Measurements from ENCODE around the gene DNAL1. TPM values are rescaled to one million over a fixed set of nuclear protein-coding genes. Genes with fewer than 3 reads are reported as not detected.

Gene DNAL1
- total RNA-seq, 1 donor from 2014 or later: 10.7 TPM

DNA sequence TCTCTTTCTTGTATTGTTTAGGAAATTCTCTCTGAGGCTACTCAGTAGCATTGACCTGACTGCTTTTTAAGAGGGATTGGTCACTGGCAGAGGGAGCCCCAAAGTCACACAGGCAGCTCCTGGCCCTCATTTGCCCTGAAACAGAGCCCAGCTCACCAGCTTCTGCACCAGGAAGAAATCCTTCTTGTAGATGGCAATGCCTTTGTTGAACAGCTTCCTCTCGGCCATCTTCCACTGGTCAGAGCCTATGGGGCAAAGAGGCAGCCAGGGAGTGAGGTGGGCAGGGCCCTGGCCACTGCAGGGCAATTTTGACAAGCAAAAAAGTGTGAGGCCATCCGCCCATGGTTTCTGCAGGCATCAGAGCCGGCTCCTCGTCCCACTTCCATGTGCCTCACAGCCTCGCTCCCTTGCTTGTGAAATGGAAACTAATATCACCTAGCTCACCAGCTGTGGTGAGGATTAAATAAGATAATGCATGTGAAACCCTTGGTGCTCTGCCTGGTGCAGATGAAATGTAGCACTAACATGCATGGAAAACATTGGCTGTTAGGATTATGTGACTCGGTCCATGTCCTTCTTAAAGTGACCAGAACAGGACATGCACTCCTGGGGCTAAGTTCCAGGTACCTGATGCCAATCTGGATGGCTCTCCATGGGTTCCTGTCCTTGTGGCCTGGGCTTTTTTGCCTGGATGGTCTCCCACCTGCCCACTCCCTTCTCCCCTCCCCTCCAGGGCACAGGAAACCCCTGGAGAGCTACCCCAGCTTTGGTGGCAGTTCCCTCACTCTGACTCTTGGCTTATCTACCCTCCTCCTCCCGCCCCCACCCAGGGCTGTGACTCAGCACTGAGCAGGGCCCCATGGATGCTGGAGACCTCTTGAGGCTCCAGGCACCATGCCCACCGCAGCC is 80.6 kb downstream of the DNAL1 start:
- peak; percentile 41 for DNase-seq

DNA sequence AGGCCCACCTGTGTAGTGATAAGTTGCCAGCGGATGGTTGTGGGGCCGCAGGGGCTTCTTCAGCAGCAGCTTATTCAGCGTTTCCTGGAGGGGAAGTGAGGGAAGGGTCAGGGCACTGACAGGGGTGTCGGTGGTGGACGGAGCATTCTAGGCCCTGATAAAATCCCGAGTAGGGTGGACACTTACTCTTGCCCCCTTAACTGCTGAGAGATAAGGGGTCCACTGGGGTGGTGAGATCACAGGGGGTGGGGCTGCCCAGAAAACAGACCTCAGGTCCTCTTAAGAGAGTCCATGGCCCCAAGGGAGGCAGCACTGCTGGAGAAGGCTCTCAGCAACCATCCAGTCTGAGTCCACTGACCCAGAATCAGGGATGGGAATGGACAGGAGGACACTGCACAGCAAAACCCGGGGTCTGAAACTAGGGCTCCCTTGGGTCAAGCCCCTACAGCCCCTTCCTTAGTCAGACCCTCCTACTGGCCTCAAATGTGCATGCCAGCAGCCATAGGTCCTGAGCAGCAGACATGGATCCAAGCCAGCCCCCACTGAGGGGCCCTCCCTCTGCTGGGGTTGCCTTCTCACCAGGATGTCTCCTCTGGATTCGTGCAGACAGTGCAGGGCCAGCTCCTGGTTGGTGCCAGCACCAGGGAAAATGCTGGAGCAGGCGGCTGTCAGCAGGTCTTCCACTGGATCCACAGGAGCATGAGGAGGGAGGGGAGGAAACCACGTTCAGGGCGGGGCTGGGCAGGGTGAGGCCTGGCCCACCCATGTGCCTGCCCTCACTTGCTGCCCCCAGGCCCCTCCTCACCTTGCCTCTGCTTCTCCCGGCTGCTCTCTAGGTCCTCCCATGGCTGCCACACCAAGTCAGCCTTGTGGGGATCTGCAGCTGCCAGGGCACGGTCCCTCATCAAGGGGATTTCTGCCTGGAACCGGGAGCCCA is 81.5 kb downstream of the DNAL1 start:
- DNase-seq: no peak

DNA sequence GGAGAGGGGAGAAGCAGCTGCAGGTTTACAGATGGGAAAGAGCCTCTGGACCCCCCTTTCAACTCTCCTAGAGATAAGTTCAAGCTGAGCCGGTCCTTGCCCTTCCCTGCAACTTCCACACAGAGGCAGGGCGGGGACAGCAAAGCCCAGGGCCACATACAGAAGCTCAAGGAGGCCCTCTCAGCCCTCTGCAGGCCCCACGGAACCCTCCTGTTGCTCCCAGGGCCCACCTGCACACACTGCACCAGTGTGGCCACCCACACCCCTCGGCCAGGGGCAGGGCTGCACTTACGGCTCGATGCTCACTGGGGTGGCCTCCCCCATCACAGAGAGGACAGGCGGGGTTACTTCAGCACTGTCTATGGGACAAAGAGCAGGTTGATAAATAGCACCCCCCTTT is 82.4 kb downstream of the DNAL1 start:
- DNase-seq: no peak

DNA sequence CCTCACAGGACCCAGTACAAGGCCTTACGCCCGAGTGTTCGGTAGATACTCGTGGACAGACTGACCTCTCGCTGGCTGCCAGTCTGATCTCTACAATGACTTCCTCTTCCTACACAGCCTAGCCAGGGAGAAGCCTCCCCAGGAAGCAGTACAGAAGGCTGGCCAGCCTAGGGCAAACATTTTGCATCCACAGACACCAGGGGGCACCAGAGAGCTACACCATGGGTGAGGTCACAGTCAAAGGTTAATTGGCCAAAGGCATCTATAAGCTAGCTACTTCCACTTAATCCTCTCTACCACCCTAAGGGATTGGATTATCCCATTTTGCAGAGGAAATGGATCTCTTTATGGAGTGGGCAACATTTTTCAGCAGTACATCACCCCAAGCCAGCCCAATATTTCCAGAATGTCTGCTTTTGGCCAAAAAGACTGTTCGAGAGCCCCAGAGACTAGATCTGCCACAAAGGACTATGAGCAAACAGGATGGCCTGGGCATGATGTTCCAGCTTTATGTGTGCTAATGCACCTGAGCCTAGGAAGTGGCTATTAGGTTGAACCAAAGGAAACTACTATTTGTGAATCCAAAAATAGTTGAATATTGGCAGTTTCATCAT is 84.0 kb downstream of the DNAL1 start:
- peak; percentile 94 for DNase-seq

DNA sequence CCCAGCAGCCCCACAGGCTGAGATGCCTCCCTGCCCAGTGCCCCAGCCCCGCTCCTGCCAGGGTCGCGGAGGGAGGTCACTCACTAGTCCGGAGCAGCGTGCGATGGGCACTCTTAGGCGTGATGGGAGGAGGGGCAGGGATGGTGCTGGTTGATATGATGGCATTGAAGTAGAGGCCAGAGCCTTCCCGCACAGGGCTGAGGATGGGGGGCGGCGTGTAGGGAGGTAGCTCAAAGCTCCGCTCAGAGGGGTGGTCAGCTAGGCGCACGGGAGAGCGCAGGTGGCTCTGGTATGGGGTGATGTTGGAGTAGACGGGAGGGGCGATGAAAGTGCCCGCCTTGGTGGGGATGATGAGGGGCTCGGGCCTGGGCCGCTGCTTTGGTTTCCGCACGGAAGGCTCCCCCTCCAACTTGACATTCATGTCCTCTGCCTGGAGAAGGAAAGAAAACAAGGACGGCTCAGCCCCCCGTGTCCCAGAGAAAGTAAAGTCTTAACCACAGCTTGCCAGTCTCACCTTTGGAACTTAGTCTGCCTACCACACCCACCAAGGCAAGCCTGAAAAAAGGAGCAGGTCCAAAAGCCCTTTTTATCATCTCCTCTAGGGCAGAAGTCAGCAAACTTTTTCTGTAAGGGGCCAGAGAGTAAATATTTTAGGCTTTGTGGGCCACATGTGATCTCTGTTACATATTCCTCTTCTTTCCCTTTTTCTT is 84.9 kb downstream of the DNAL1 start:
- no peak for DNase-seq

DNA sequence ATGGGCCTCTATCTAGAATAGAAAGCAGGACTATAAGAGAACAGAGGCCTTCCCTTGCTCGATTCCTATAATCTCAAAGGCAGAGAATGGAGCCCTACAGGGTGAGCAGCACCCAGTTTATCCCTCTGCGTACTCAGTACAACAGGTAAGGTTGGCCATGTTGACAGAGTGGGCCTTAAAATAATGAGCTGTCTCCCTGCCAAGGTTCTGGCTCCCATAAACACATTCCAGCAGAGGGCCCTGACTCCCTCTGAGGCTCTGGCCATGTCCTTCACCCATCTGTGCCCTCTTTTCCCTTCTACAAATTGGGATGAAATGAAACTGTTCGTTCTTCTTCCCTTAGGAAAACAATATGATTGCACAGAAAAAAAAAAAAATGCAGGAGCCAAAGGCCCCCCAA is 86.3 kb downstream of the DNAL1 start:
- no peak for DNase-seq

DNA sequence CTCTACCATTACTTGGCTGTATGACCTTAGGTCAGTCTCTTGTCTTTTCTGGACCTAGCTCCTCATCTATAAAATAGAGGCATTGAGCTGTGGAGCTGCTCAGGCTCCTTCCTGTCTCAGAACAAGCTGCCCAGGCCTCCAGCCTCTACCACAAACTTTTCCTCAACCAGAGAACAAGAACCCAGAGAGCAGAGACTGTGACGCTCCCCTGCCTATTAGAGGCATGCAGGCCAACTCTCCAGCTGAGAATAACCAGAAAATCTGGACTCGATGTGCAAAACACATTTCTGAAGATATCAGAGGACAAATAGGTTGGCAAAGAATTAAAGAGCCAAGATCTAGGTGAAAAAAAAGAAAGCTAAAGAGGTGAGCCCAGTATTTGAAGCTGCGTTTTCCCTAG is 87.2 kb downstream of the DNAL1 start:
- no peak for DNase-seq

DNA sequence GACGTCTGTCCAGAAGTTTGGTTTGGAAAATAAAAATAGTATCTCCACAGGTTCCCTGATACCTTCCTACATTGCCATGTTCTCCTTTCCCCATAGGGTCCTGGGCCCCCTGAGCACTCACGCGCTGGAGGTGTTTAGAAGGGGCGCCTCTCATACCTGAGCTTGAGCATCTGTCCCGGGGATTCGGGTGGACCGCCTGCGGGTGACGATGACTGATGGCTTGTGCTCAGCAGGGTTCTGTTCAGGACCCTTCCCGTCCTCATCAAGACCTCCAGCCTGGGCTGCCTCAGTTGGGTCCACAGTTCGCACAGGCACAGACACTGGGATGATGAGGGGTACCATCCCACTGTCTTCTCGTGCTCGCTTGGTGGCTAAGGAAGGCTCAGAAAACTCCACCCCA is 92.1 kb downstream of the DNAL1 start:
- no peak for DNase-seq

DNA sequence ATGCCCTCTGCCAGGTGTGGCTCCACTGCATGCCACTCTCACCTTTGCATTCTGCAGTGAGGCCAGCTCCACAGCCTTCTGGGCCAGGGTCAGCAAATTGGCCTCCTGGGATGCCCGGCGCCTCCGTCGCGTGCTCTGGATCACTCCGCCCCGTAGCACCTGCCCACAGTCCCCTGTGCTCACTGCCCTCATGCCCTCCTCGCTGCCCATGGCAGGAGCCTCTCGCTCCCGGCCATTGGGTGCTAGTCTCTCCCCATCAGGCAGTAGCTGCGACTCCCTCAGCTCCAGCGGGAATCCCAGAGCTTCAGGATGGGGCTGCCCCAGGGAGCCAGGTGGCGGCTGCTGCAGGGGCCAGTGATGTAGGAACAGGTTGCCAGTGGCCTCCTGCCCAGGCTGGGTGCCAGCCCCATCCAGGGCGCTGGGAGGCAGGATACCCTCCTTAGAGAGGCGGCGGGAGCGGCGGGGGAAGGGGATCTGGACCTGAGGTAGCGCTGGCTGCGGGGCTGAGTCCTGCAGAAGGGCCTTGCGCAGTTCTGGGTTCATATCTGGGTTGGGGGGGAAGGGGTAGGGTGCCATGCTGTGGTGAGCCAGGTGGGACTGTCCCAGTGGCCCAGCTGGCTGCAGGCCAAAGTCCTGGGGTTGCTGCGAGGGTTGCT is 93.9 kb downstream of the DNAL1 start:
- DNase-seq: no peak

DNA sequence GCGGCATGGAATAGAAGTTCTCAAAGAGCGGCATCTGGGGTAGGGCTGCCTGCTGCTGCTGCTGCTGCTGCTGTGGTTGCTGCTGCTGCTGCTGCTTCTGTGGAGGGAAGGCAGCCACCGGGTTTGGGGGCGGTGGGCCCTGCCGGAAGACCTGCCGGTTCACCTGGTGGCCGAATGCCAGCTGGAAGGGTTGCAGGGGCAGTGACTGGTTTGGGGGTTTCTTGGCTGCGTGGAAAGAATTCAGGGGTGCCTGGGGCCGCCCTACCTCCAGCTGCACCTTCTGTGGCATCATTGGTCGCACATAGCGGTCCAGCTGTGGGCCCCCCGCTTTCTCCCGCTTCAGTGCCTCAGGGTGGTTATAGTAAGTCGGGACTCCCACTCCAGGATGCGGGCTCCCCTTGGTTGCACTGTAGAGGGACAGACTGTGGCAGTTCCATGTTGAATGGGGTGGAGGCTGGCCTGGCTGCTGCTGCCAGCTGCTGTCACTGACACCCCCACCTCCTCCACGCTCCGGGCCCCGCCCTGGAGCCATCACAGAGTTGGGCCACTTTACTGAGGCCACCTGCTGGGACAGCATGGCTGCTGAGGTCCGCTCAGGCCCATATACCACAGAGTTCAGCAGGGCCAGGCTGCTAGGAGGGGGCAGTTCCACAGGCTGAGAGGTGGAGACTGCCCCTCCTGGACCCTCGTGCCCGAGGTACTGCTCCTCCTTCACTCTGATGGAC is 94.5 kb downstream of the DNAL1 start:
- no peak for DNase-seq

DNA sequence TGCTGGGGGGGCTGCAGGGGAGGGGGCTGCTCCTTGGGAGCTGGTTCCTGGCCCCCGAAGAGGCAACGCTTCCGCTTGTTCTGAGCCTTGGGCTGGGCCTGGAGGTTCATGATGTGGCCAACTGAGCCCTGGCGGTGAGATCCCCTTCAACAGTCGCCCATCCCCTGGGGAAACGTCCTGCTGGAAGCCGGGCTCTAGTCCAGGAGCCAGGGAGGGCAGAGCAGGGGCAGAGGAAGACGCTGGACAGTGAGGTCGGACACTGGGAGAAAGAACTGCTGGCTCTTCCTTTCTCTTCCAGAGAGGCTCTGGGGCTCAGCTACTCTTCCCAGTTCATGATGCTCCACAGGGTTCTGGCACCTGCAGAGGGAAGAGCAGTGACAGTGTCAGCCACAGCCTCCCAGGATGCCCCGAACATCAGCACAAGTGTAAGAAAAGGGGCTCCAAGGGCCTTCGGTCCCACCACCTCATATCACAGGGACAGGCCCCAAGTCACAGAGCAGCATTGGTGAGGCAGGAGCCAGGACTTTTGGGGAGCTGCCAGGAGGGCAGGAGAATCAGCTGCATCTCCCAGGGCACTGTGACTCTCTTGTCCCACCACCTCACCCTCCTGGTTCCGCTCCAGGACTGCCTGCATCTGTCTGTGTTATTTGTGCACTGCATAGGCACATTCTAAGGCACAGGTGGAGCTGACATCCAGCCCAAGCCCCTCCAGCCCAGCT is 95.3 kb downstream of the DNAL1 start:
- DNase-seq: no peak

DNA sequence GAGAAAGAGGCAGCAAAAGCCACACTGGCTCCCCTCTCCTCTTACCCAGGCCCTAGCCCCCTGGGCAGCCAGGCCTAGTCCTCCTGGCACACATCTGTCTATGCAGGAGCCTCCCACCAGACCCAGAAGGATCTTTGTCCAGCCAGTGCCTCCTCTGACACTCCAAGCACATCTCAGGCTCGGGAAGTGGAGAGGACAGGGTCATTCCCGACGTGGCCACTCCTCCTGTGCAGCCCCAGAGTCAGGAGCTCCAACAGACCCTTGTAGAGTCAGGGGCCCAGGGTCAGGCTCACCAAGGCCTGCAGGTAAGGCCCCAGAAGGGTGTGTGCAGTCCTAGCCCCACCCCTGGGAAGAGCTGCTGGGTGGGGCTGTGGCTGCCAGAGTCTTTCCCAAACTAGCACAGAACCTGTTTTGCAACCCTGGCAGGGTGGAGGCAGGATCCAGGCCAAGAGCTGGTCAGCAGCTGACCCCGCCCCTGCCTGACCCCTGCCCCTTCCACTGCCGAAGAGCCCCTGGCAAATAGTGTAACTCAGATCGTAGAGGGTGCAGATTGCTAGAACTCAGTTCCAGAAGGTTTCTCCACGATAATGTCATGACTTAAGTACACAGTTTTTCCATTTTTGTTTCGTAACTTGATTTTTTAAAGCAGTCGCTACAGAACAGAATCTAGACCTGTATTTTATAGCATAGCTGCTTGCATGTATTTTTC is 96.0 kb downstream of the DNAL1 start:
- no peak for DNase-seq

DNA sequence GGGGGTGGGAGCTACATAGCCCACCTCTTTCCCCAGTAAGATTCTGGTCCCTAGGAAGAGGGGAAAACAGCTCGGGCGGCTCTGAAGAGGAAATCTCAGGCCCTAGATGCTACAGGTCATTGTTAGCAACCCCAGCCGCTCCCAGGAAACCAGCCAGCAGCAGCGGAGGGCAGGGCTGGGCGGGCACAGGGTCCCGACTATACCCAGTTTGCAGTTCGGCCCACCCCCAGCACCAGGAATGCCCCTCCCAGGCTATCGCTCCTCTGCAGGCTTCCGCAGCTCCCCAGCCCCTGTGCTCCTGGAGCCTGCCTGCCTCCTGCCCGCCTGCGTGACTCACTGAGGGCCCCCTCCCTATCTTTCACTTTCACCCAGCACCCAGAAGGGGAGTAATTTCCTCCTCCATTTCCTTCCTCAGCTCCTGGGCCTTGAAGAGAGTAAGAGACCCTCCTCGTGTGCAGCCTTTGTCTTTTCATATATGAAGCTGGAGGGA is 96.6 kb downstream of the DNAL1 start:
- peak; percentile 93 for DNase-seq

DNA sequence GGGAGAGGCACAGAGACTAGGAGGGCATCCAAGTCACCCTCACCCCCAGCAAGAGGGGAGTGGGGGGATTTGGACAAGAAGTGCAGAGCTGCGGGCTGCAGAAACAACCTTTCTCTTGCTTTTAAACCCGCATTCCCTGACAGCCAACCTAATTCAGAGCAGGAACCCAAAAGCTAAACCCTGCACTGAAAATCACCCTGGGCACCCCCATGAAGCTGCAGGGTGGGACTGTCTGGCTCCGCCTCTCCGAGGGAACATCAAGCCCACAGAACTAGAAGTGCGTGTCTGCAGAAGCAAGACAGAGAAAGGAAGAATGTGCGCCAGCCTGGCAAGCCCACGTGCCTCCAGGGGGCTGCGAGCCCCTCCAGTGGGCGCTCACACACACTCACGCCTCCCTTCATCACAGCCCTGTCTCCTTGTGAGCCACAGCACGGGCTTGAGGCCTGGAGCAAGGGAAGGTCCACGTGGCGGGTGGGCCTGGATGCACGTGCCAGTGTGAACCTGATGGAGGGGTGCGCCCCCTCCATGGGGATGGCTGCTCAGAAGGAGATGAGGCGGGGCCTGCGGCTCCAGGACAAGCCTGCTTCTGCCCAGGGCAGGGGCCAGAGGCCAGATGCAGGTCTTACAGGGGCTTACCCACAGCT is 97.2 kb downstream of the DNAL1 start:
- no peak for DNase-seq

DNA sequence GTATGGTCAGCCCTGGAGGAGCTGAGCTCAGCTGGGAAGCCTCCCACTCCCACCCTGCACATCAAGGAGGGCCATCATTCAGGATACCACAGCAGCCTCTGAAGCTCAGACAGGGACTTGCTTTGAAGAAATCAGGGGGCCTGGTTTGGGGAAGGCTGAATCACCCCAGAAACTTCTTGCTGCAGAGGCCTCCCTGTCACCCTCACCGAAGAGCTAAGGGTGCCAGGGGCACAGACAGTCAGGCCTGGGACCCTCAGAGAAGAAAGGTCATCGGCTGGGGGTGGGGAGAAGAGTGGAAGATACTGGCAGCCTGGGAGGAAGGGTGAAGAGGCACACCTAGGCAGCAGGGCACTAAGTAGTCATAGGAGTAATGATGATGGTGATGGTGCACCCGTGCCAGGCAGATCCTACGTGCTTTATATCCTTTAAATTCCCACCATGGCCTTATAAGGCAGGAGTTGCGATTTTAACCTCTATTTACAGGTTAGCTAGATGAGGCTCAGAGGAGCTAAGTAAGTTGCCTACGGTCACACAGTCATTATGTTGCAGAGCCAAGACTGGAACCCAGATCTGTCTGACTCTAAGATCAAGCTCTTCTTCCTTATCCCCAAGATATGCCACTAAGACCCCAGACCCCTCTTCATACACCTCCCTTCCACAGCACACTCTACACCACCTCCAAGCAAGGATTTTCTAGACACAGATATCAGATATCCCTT is 97.9 kb downstream of the DNAL1 start:
- DNase-seq: no peak

DNA sequence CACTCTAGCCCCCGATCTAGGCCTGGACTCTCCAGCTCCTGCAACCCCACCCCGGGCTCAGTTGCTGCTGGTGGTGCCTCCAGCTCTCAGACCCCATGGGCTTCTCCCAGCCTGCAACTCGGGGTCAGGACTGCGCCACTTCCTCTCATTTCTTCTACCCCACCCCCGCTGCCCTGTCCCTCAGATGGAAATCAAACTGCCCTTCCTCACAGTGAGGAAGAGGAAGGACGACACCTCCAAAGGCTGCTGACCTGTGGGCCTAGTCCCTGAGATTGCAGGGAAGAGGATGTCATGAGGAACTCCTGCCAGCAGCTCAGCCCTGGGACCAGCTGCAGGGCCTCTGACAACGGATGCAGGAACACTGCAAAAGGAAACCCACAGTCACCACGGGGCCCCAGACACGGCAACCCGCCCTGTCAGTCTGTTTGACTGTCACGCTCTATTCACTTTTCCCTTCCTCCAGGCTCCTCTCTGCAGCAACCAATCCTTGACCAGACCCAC is 98.7 kb downstream of the DNAL1 start:
- DNase-seq: peak; percentile 70

DNA sequence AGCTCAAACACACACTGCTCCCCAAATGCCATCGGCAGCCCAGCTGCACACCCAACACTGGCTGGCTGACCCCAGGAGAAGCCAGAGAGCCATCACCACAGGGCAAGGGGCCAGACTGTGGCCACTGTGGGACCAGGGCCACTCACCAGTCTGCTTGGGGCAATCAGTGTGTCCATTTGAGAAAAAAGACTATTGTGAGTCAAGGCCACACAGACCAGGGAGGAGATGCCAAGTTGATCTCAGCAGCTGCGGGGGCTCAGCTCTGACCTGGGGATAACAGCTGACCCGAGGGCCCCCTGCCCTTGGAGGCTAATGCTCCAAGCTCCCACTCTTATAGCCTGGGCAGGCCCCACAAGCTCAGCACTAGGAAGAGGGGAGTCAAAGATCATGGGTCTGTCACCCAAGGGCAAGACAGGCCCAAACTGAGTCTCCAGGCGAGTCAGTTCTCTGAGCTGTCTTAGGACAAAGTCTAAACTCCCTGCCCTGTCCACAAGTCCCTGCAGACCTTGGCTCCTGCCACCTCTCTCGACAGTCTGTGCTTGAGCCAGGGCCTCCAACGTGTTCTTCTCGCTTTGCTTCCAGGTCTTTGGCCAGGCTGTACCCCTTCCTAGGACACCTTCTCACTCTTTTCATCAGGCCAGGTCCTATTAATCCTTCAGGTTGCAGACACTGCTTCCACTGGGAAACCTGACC is 99.5 kb downstream of the DNAL1 start:
- no peak for DNase-seq

Measured in dermis blood vessel endothelial cell (primary cell).